IMR-90 (cell line): ENCODE results near the gene VAV3. TPM values are rescaled to one million over a fixed set of nuclear protein-coding genes. Genes with fewer than 3 reads are reported as not detected.

Source experiments
- ATAC-seq: fragments of 200-7000 bp; cut with Tn5 transposase; 2 replicates; pipeline ENCODE4 v1.9.1; 2020; ENCODE audit warnings: low read depth, mild to moderate bottlenecking, moderate library complexity
- BruUV-seq: library from RNA; stranded (reverse); fragments of 400-500 nt; replicated peaks from 2 replicates; lab custom pipeline; 2021; lab: Mats Ljungman, UMichigan
- CTCF ChIA-PET: fragments of 300-600 bp; formaldehyde crosslinking; extraction: SDS; loops from one replicate; lab custom pipeline; 2021; ENCODE audit warnings: antibody characterized with exemption; lab: Yijun Ruan, JAX
- POLR2A ChIA-PET: fragments of 300-600 bp; sonication (Branson Sonifier 250); formaldehyde crosslinking; loops from one replicate; lab custom pipeline; 2022; ENCODE audit warnings: antibody characterized with exemption; ENCODE audit not compliant: unreplicated experiment; lab: Charles Lee
- DNase-seq: peaks from one replicate; pipeline ENCODE4 v3.0.0; 2013
- H2AFZ ChIP-seq: replicated peaks from 2 replicates; pipeline ENCODE3; 2013; ENCODE audit warnings: low read length, mild to moderate bottlenecking; ENCODE audit not compliant: poor library complexity
- H2AK5ac ChIP-seq: 2 replicates; pipeline ENCODE4 v1.6.1; 2013; ENCODE audit warnings: low read depth, low read length, inconsistent platforms
- H2AK9ac ChIP-seq: replicated peaks from 2 replicates; pipeline ENCODE3; 2013; ENCODE audit warnings: mild to moderate bottlenecking, low read depth, low read length, moderate library complexity; ENCODE audit not compliant: poor library complexity
- H2BK120ac ChIP-seq: 2 replicates; pipeline ENCODE4 v1.6.1; 2013; ENCODE audit warnings: low read depth, low read length, inconsistent platforms
- H2BK15ac ChIP-seq: 3 replicates; pipeline ENCODE4 v1.6.1; 2013; ENCODE audit warnings: low read depth, low read length, inconsistent platforms
- H2BK20ac ChIP-seq: 2 replicates; pipeline ENCODE4 v1.6.1; 2013; ENCODE audit warnings: low read depth, mild to moderate bottlenecking, inconsistent platforms, low read length, moderate library complexity
- H2BK5ac ChIP-seq: 2 replicates; pipeline ENCODE4 v1.6.1; 2013; ENCODE audit warnings: mild to moderate bottlenecking, low read depth, low read length, inconsistent platforms; ENCODE audit not compliant: poor library complexity, severe bottlenecking
- H3K14ac ChIP-seq: replicated peaks from 2 replicates; pipeline ENCODE4 v1.6.1; 2013; ENCODE audit warnings: low read depth, low read length, inconsistent platforms
- H3K18ac ChIP-seq: 2 replicates; pipeline ENCODE4 v1.6.1; 2013; ENCODE audit warnings: low read depth, low read length, control low read depth
- H3K23ac ChIP-seq: 2 replicates; pipeline ENCODE4 v1.6.1; 2013; ENCODE audit warnings: low read depth, low read length, inconsistent platforms
- H3K27ac ChIP-seq: 2 replicates; pipeline ENCODE4 v1.5.1; 2013; ENCODE audit warnings: mild to moderate bottlenecking, control low read depth, low read length; ENCODE audit not compliant: insufficient read depth
- H3K27me3 ChIP-seq: 2 replicates; pipeline ENCODE4 v1.6.1; 2013; ENCODE audit warnings: low read length; ENCODE audit not compliant: control insufficient read depth, insufficient read depth
- H3K36me3 ChIP-seq: 2 replicates; pipeline ENCODE4 v1.6.1; 2013; ENCODE audit warnings: low read length, mixed read lengths; ENCODE audit not compliant: control insufficient read depth, insufficient read depth
- H3K4ac ChIP-seq: 2 replicates; pipeline ENCODE4 v1.6.1; 2013; ENCODE audit warnings: low read depth, low read length, inconsistent platforms
- H3K4me1 ChIP-seq: 2 replicates; pipeline ENCODE4 v1.6.1; 2013; ENCODE audit warnings: low read length, mixed read lengths; ENCODE audit not compliant: control insufficient read depth, insufficient read depth
- H3K4me2 ChIP-seq: 2 replicates; pipeline ENCODE4 v1.6.1; 2013; ENCODE audit warnings: low read depth, mild to moderate bottlenecking, control low read depth, low read length, moderate library complexity
- H3K4me3 ChIP-seq: 2 replicates; pipeline ENCODE4 v1.5.1; 2013; ENCODE audit warnings: low read depth, mild to moderate bottlenecking, control low read depth, low read length, moderate library complexity; ENCODE audit not compliant: insufficient read depth
- H3K56ac ChIP-seq: 2 replicates; pipeline ENCODE4 v1.6.1; 2013; ENCODE audit warnings: low read length, inconsistent platforms; ENCODE audit not compliant: insufficient read depth; ENCODE audit errors: extremely low read depth
- H3K79me1 ChIP-seq, 2 experiments: 2 replicates each; pipeline ENCODE4 v1.6.1; 2013; ENCODE audit warnings: low read length in 2 of 2, inconsistent platforms in 1 of 2, low read depth in 1 of 2
- H3K9ac ChIP-seq: 2 replicates; pipeline ENCODE4 v1.6.1; 2013; ENCODE audit warnings: low read depth, low read length, control low read depth
- H3K9me1 ChIP-seq: 2 replicates; pipeline ENCODE4 v1.6.1; 2013; ENCODE audit warnings: low read length, inconsistent platforms; ENCODE audit not compliant: insufficient read depth
- H3K9me3 ChIP-seq: 2 replicates; pipeline ENCODE4 v1.6.1; 2013; ENCODE audit warnings: low read length; ENCODE audit not compliant: control insufficient read depth, insufficient read depth
- H4K20me1 ChIP-seq: 2 replicates; pipeline ENCODE4 v1.6.1; 2013; ENCODE audit warnings: low read length, inconsistent platforms; ENCODE audit not compliant: insufficient read depth
- H4K5ac ChIP-seq: 2 replicates; pipeline ENCODE4 v1.6.1; 2013; ENCODE audit warnings: mild to moderate bottlenecking, low read depth, low read length, control low read depth
- H4K8ac ChIP-seq, 2 experiments: 2 replicates each; pipeline ENCODE4 v1.6.1; 2013; ENCODE audit warnings: low read depth in 2 of 2, low read length in 2 of 2, control low read depth in 1 of 2, inconsistent platforms in 1 of 2
- H4K91ac ChIP-seq: 2 replicates; pipeline ENCODE4 v1.6.1; 2013; ENCODE audit warnings: low read depth, low read length, inconsistent platforms; ENCODE audit not compliant: insufficient read depth
- BHLHE40 ChIP-seq: fragments of 150-350 bp; IDR thresholded peaks from 2 replicates; pipeline ENCODE4 v1.6.1; 2016; ENCODE audit warnings: mild to moderate bottlenecking, low read depth, low read length
- CEBPB ChIP-seq: IDR thresholded peaks from 2 replicates; pipeline ENCODE4 v1.6.1; 2012; ENCODE audit warnings: low read depth, low read length, improper control_type of control experiment
- CHD1 ChIP-seq: IDR thresholded peaks from 2 replicates; pipeline ENCODE4 v1.6.1; 2012; ENCODE audit warnings: low read depth, low read length, improper control_type of control experiment
- MAFK ChIP-seq: IDR thresholded peaks from 2 replicates; pipeline ENCODE4 v1.6.1; 2012; ENCODE audit warnings: low read depth, low read length, improper control_type of control experiment
- NFE2L2 ChIP-seq: fragments of 150-350 bp; IDR thresholded peaks from 2 replicates; pipeline ENCODE4 v1.6.1; 2016; ENCODE audit warnings: low read depth, mild to moderate bottlenecking, low read length
- POLR2A ChIP-seq: IDR thresholded peaks from 2 replicates; pipeline ENCODE4 v1.6.1; 2012; ENCODE audit warnings: mild to moderate bottlenecking, low read depth, low read length
- RAD21 ChIP-seq: IDR thresholded peaks from 2 replicates; pipeline ENCODE4 v1.6.1; 2012; ENCODE audit warnings: low read length, improper control_type of control experiment
- RCOR1 ChIP-seq: IDR thresholded peaks from 2 replicates; pipeline ENCODE4 v1.6.1; 2012; ENCODE audit warnings: mild to moderate bottlenecking, low read length, improper control_type of control experiment; ENCODE audit not compliant: insufficient replicate concordance
- RFX5 ChIP-seq: IDR thresholded peaks from 2 replicates; pipeline ENCODE4 v1.8.0; 2012; ENCODE audit warnings: low read depth, mild to moderate bottlenecking, low read length, moderate library complexity
- SMC3 ChIP-seq: fragments of 150-350 bp; IDR thresholded peaks from 2 replicates; pipeline ENCODE4 v1.6.1; 2016; ENCODE audit warnings: low read depth, mild to moderate bottlenecking, antibody characterized with exemption, low read length, moderate library complexity
- WGBS, 2 experiments: methylation state at CpG; one replicate each; pipeline versions ENCODE4 v1.1.5 to v1.1.7; 2013; ENCODE audit warnings: missing lambda C conversion rate in 2 of 2; ENCODE audit not compliant: insufficient read length in 1 of 2; ENCODE audit errors: extremely low coverage in 2 of 2; 5-methylcytosine and 5-hydroxymethylcytosine counted together
- dilution Hi-C: fragments of 300-500 bp; cut with HindIII; formaldehyde crosslinking; loops from one replicate; pipeline ENCODE4 v1.14.3; 2018; ENCODE audit warnings: low sequenced_read_pairs; ENCODE audit not compliant: unreplicated experiment
- in situ Hi-C: fragments of 300-500 bp; cut with MboI; formaldehyde crosslinking; loops from 3 replicates; pipeline ENCODE4 v1.14.3; 2019; ENCODE audit warnings: low sequenced_read_pairs, inconsistent platforms, mixed read lengths
- intact Hi-C: fragments of 100-400 bp; cut with micrococcal nuclease; formaldehyde crosslinking; loops from 2 replicates; pipeline ENCODE4 v1.10.0; 2022
- polyA plus RNA-seq, 3 experiments: library from polyadenylated mRNA; depleted of rRNA; stranded (reverse); fragments of >200 nt; gene quantifications; 2 replicates each; pipeline ENCODE4 v1.2.3, GENCODE V29; 2012; ENCODE audit warnings: low replicate concordance in 1 of 3
- total RNA-seq: library from RNA; depleted of rRNA; stranded (reverse); fragments of >200 nt; gene quantifications from 2 replicates; pipeline ENCODE4 v1.2.3, GENCODE V29; 2012
- TF ChIP-seq, protein P1 (sequence below): fragments of 150-350 bp; IDR thresholded peaks from 2 replicates; pipeline ENCODE4 v1.6.1; 2016; ENCODE audit warnings: low read depth, mild to moderate bottlenecking, low read length, moderate library complexity, borderline replicate concordance

The VAV3 gene
- total and polyA plus RNA-seq, 2 of the 4 experiments (the other 2 are of a cell fraction) = 0.12 to 0.18 TPM

DNA sequence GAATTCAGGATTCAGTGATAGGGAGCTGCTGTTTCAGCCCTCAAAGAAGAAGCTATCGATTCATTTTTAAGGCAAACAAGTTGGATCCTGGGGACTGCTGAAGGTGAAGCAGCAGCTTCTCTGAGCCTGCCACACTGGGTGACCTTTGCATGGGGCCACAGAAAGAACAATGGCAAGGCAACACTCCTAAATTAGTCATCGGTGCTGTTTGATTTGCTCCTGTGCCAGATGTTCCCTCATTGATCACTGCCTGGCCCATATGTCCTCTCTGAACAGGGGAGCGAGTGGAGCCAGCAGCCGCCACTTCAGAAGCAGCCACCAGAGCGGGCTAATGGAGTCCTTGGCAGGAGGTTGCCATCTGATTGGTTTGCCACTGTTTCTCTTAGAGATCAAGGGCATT is 432.7 kb downstream of the VAV3 start:
- H2BK120ac ChIP-seq = no peak overlapping the region
- ChIA-PET CTCF (no interaction called here), POLR2A (no interaction called here)
- H3K27me3 ChIP-seq = no peaks in the 10 kb centered on the region
- DNase-seq = no peak
- TF ChIP-seq SMC3 (no peak), CHD1 (no peak), NFE2L2 (no peak), RAD21 (no peak), RCOR1 (no peak), POLR2A (no peak), CEBPB (no peak), MAFK (no peak), BHLHE40 (no peak), RFX5 (no peak)
- TF ChIP-seq, protein P1, sequence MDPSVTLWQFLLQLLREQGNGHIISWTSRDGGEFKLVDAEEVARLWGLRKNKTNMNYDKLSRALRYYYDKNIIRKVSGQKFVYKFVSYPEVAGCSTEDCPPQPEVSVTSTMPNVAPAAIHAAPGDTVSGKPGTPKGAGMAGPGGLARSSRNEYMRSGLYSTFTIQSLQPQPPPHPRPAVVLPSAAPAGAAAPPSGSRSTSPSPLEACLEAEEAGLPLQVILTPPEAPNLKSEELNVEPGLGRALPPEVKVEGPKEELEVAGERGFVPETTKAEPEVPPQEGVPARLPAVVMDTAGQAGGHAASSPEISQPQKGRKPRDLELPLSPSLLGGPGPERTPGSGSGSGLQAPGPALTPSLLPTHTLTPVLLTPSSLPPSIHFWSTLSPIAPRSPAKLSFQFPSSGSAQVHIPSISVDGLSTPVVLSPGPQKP = no peak
- no peak overlapping the region for H2BK20ac ChIP-seq
- no peak overlapping the region for H3K4ac ChIP-seq
- no peak overlapping the region for H3K9ac ChIP-seq
- no peak overlapping the region for H3K27ac ChIP-seq
- dilution Hi-C loops (no loop called here), in situ Hi-C loops (no loop called here), intact Hi-C loops (no loop called here)
- WGBS, 2 experiments = 57% methylated on average over 2 of the region's 5 CpGs; no CpG with 5 or more reads in 1 of the 2 experiments
- no peaks in the 10 kb centered on the region for H3K36me3 ChIP-seq
- H3K23ac ChIP-seq = no peak overlapping the region
- no peaks in the 10 kb centered on the region for H4K20me1 ChIP-seq
- no peaks in the 10 kb centered on the region for H3K4me1 ChIP-seq
- no peak overlapping the region for H2BK15ac ChIP-seq
- no peak overlapping the region for H2AK9ac ChIP-seq
- no peak overlapping the region for H3K4me3 ChIP-seq
- ATAC-seq = no peak
- no peak overlapping the region for H2BK5ac ChIP-seq
- no peak overlapping the region for H4K8ac ChIP-seq
- H2AK5ac ChIP-seq = no peak overlapping the region
- H3K14ac ChIP-seq = no peak overlapping the region
- no peak overlapping the region for H4K5ac ChIP-seq
- no peak overlapping the region for H3K18ac ChIP-seq
- H4K91ac ChIP-seq = no peak overlapping the region
- no TSS peak for BruUV-seq
- no peak overlapping the region for H3K56ac ChIP-seq
- no peak overlapping the region for H3K4me2 ChIP-seq
- H3K9me1 ChIP-seq = no peaks in the 10 kb centered on the region
- H2AFZ ChIP-seq = no peak overlapping the region
- no peaks in the 10 kb centered on the region for H3K79me1 ChIP-seq
- H3K9me3 ChIP-seq = no peaks in the 10 kb centered on the region
